HEK293T (cell line): ENCODE results near the gene NUP43.

Experiments used
- ARNT ChIP-seq: fragments of 450-650 bp; IDR thresholded peaks from 2 replicates; pipeline ENCODE4 v1.6.1; 2017; ENCODE audit warnings: mild to moderate bottlenecking
- NFRKB ChIP-seq: fragments of 450-650 bp; IDR thresholded peaks from 2 replicates; pipeline ENCODE4 v1.6.1; 2016; ENCODE audit warnings: mild to moderate bottlenecking, moderate library complexity
- PKNOX1 ChIP-seq: fragments of 450-650 bp; IDR thresholded peaks from 2 replicates; pipeline ENCODE4 v1.6.1; 2016
- TARDBP ChIP-seq: fragments of 450-650 bp; IDR thresholded peaks from 2 replicates; pipeline ENCODE4 v1.6.1; 2016

GRCh38 chr6:149761438-149761837 is 15.1 kb upstream of the NUP43 start:
- TF ChIP-seq ARNT (no peak), NFRKB (no peak), PKNOX1 (0 out of 2 replicates have a peak, but pooled peaks have one; percentile 47), TARDBP (no peak)
